CD4-positive, alpha-beta T cell (primary cell): ENCODE measurements around the gene PRKCA. TPM values are rescaled to one million over a fixed set of nuclear protein-coding genes. Genes with fewer than 3 reads are reported as not detected.

Source experiments
- ATAC-seq: fragments of 200-7000 bp; cut with Tn5 transposase; one replicate; pipeline ENCODE4 v1.10.0; 2022; ENCODE audit warnings: mild to moderate bottlenecking; ENCODE audit not compliant: poor library complexity
- CTCF ChIA-PET: fragments of 350-600 bp; sonication (Branson Sonifier 250); formaldehyde crosslinking; loops from one replicate; lab custom pipeline; 2021; ENCODE audit warnings: antibody characterized with exemption, inconsistent platforms; lab: Charles Lee
- POLR2A ChIA-PET: fragments of 350-600 bp; sonication (Branson Sonifier 250); formaldehyde crosslinking; loops from one replicate; lab custom pipeline; 2021; ENCODE audit warnings: antibody characterized with exemption, inconsistent platforms; lab: Charles Lee
- DNase-seq, 14 experiments: peaks; one replicate each; pipeline ENCODE4 v3.0.0-alpha.2; 2013 to 2020; ENCODE audit warnings: mixed read lengths in 2 of 14
- H3K27ac ChIP-seq, 2 donors: one replicate each; pipeline versions ENCODE4 v1.5.1 to v1.7.0; 2013; ENCODE audit warnings: low read length in 2 of 2, low read depth in 1 of 2, mild to moderate bottlenecking in 1 of 2
- H3K27me3 ChIP-seq, 2 experiments: 1 replicate in 1 of 2; 2 replicates in 1 of 2; pipeline versions ENCODE4 v1.6.1 to v1.7.0; 2013; ENCODE audit warnings: low read length in 2 of 2, control low read depth in 1 of 2, mild to moderate bottlenecking in 1 of 2, moderate library complexity in 1 of 2; ENCODE audit not compliant: insufficient read depth in 2 of 2, control insufficient read depth in 1 of 2
- H3K36me3 ChIP-seq: one replicate; pipeline ENCODE4 v1.6.1; 2013; ENCODE audit warnings: low read length, control low read depth; ENCODE audit not compliant: insufficient read depth
- H3K4me1 ChIP-seq: one replicate; pipeline ENCODE4 v1.6.1; 2013; ENCODE audit warnings: low read length, control low read depth; ENCODE audit not compliant: insufficient read depth
- H3K4me3 ChIP-seq: one replicate; pipeline ENCODE4 v1.5.1; 2013; ENCODE audit warnings: mild to moderate bottlenecking, low read length, moderate library complexity
- H3K9me3 ChIP-seq, 2 experiments: 1 replicate in 1 of 2; 2 replicates in 1 of 2; pipeline versions ENCODE4 v1.6.1 to v1.7.0; 2013; ENCODE audit warnings: low read length in 2 of 2, mild to moderate bottlenecking in 2 of 2, control low read depth in 1 of 2, moderate library complexity in 1 of 2; ENCODE audit not compliant: control insufficient read depth in 1 of 2, insufficient read depth in 1 of 2
- H3K27ac Mint-ChIP-seq: one replicate; pipeline ENCODE4 v1.8.0; 2020; ENCODE audit warnings: mixed read lengths
- H3K27me3 Mint-ChIP-seq: one replicate; pipeline ENCODE4 v1.8.0; 2021; ENCODE audit warnings: mixed read lengths
- H3K36me3 Mint-ChIP-seq: one replicate; pipeline ENCODE4 v1.8.0; 2021; ENCODE audit warnings: low read depth, mixed read lengths
- H3K4me1 Mint-ChIP-seq: one replicate; pipeline ENCODE4 v1.8.0; 2021; ENCODE audit warnings: low read depth, mixed read lengths
- H3K4me3 Mint-ChIP-seq: one replicate; pipeline ENCODE4 v1.8.0; 2020; ENCODE audit warnings: mild to moderate bottlenecking, mixed read lengths
- H3K9me3 Mint-ChIP-seq: one replicate; pipeline ENCODE4 v1.8.0; 2020; ENCODE audit warnings: mixed read lengths
- CTCF ChIP-seq: fragments of 200-600 bp; IDR thresholded peaks from one replicate; pipeline ENCODE4 v1.8.0; 2022; ENCODE audit warnings: antibody characterized with exemption, mild to moderate bottlenecking
- intact Hi-C, 2 experiments: fragments of 100-400 bp; cut with DNase I in 1 of 2; cut with micrococcal nuclease in 1 of 2; formaldehyde crosslinking; loops; one replicate each; pipeline versions ENCODE4 v1.15.1 to v1.9.0; 2023 to 2025; cut with DNase I, micrococcal nuclease
- total RNA-seq, 174 experiments: library from RNA in 2 of 174; stranded (reverse) in 2 of 174; gene quantifications; one replicate each; pipeline ENCODE4 v1.2.3 and lab custom pipeline; 2021 to 2026

The PRKCA gene
- total RNA-seq, 2 experiments from 2014 or later = 84.8 to 88.6 TPM

- intact Hi-C loops = no loop called here
- H3K9me3 ChIP-seq = no peaks in the 10 kb centered on the region
- H3K4me1 Mint-ChIP-seq = peaks cover 85% of the 10 kb centered on the region
- H3K4me1 ChIP-seq = peaks cover 39% of the 10 kb centered on the region
- peaks cover 12% of the 10 kb centered on the region for H3K36me3 Mint-ChIP-seq
- H3K9me3 Mint-ChIP-seq = no peaks in the 10 kb centered on the region
- TF ChIP-seq CTCF = no peak
- H3K4me3 ChIP-seq = no peak overlapping the region
- ATAC-seq (no peak), DNase-seq (no peak)
- CTCF ChIA-PET = no interaction called here
- H3K4me3 Mint-ChIP-seq = peak overlapping the region; percentile 23
- H3K27ac ChIP-seq = no peak overlapping the region
- peak overlapping the region; percentile 73 for H3K27ac Mint-ChIP-seq
- no peaks in the 10 kb centered on the region for H3K27me3 ChIP-seq
- H3K27me3 Mint-ChIP-seq = no peaks in the 10 kb centered on the region
- POLR2A ChIA-PET = interaction anchor here (2.1 kb wide), 1 partner anchor 9 kb away, joined by 6 read pairs; no protein-coding TSS in a partner anchor
- H3K36me3 ChIP-seq = no peaks in the 10 kb centered on the region
These were observed 34.9 kb downstream of the PRKCA start for GRCh38 chr17:66337268-66337667.

DNA sequence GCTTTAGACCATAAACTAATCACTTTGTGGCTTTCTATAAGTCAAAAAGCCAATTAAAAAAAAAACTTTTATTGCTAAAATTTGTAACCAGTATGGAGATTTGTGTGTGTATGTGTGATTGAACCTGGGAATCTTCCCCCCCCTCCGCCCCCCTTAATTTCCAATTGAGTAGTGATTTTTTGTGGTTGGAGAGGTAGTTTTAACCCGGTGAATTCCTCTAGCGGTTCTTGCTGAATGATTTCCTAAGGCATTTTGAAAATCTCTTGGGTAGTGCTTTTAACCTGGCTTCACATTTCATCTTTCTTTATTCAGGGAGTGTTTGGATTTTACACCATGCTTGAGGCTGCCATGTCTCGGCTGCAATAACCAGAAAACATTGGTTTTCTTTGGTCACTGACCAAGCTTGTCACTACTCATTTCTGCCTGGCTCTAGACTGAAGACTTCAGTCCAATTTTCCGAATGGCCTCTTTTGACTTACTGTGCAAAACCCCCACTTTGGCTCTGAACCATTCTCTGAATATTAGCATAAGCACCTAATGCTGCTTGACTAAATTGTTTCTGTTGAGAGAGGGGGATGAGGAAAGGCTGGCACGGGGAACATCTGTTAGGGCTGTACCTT, 35.6 kb downstream of the PRKCA start:
- no peak overlapping the region for H3K4me3 ChIP-seq
- TF ChIP-seq CTCF = no peak
- H3K27me3 ChIP-seq = no peaks in the 10 kb centered on the region
- CTCF ChIA-PET = no interaction called here
- peaks cover 12% of the 10 kb centered on the region for H3K36me3 Mint-ChIP-seq
- DNase-seq = no peak
- H3K4me1 ChIP-seq = peaks cover 32% of the 10 kb centered on the region
- peak overlapping the region; percentile 73 for H3K27ac Mint-ChIP-seq
- peak overlapping the region; percentile 0 for H3K4me3 Mint-ChIP-seq
- peaks cover 85% of the 10 kb centered on the region for H3K4me1 Mint-ChIP-seq
- no peak for ATAC-seq
- H3K27ac ChIP-seq = no peak overlapping the region
- intact Hi-C loops = no loop called here
- no peaks in the 10 kb centered on the region for H3K36me3 ChIP-seq
- no peaks in the 10 kb centered on the region for H3K9me3 ChIP-seq
- POLR2A ChIA-PET = interaction anchor here (2.1 kb wide), 1 partner anchor 10 kb away, joined by 6 read pairs; no protein-coding TSS in a partner anchor
- no peaks in the 10 kb centered on the region for H3K27me3 Mint-ChIP-seq
- no peaks in the 10 kb centered on the region for H3K9me3 Mint-ChIP-seq

DNA sequence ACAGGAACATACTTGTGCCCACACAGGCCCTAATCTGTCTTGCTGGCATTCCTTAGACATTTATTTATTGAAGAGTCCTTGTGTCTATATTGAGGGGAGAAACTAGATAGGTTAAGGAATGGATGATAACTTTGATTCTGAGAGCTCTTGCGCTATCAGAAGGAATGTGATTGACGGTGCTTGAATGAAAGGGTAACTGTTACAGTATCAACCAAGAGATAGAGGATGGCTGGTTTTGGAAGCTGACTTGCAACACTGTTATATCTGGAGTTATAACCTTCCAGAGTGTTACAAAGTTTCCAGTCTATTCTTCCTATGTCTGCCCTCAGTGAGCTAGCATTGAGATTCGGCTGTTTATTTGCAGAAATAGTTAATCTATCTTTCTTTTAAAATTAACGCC, 36.5 kb downstream of the PRKCA start:
- Histone ChIP-seq H3K9me3 (no peaks in the 10 kb centered on the region), H3K4me1 (peaks cover 25% of the 10 kb centered on the region), H3K27ac (no peak overlapping the region), H3K36me3 (no peaks in the 10 kb centered on the region), H3K27me3 (no peaks in the 10 kb centered on the region), H3K4me3 (no peak overlapping the region)
- H3K27ac Mint-ChIP-seq = peak overlapping the region; percentile 73
- no peak for TF ChIP-seq CTCF
- peak overlapping the region; percentile 5 for H3K4me3 Mint-ChIP-seq
- ATAC-seq (no peak), DNase-seq (no peak)
- ChIA-PET CTCF (interaction anchor here (1.0 kb wide), 1 partner anchor 23 kb away, joined by 3 read pairs; no protein-coding TSS in a partner anchor), POLR2A (interaction anchor here (0.7 to 2.5 kb wide), 5 partner anchors 8 to 143 kb away, joined by 3 to 12 read pairs (median 6); no protein-coding TSS in a partner anchor)
- H3K36me3 Mint-ChIP-seq = peaks cover 21% of the 10 kb centered on the region
- H3K27me3 Mint-ChIP-seq = no peaks in the 10 kb centered on the region
- peaks cover 85% of the 10 kb centered on the region for H3K4me1 Mint-ChIP-seq
- no peaks in the 10 kb centered on the region for H3K9me3 Mint-ChIP-seq
- intact Hi-C loops = no loop called here
